Keratinocyte (primary cell): Measurements from ENCODE around the gene MFAP3L. TPM values are rescaled to one million over a fixed set of nuclear protein-coding genes. Genes with fewer than 3 reads are reported as not detected.

ENCODE experiments used
- DNase-seq: peaks from one replicate; pipeline ENCODE4 v3.0.0-alpha.2; 2011; ENCODE audit warnings: low read depth, missing footprints, low spot score
- FAIRE-seq: peaks from 2 replicates; lab custom pipeline; 2011; peaks lifted over from hg19 to GRCh38; lab: Jason Lieb, UNC
- H2AFZ ChIP-seq: 2 replicates; pipeline ENCODE4 v1.6.0; 2012; ENCODE audit warnings: low read length, control low read depth, inconsistent platforms; ENCODE audit not compliant: control insufficient read depth
- H3K27ac ChIP-seq: 2 replicates; pipeline ENCODE4 v1.5.1; 2011; ENCODE audit warnings: low read length; ENCODE audit not compliant: control insufficient read depth, insufficient read depth
- H3K27me3 ChIP-seq: 3 replicates; pipeline ENCODE4 v1.6.0; 2011; ENCODE audit warnings: low read length; ENCODE audit not compliant: control insufficient read depth, insufficient read depth; ENCODE audit errors: extremely low read depth
- H3K36me3 ChIP-seq, 2 experiments: 2 replicates in 1 of 2; 3 replicates in 1 of 2; pipeline ENCODE4 v1.5.1; 2011; ENCODE audit warnings: low read length in 2 of 2, mild to moderate bottlenecking in 1 of 2; ENCODE audit not compliant: control insufficient read depth in 2 of 2, insufficient read depth in 2 of 2; ENCODE audit errors: extremely low read depth in 1 of 2
- H3K4me1 ChIP-seq: 3 replicates; pipeline ENCODE4 v1.5.1; 2011; ENCODE audit warnings: low read length; ENCODE audit not compliant: control insufficient read depth, insufficient read depth; ENCODE audit errors: extremely low read depth
- H3K4me2 ChIP-seq: 3 replicates; pipeline ENCODE4 v1.6.0; 2011; ENCODE audit warnings: low read depth, low read length; ENCODE audit not compliant: control insufficient read depth, insufficient read depth; ENCODE audit errors: extremely low read depth
- H3K4me3 ChIP-seq, 3 experiments: fragments of 200-600 bp in 1 of 3; sonication (generic) in 1 of 3; 2 replicates in 2 of 3; 3 replicates in 1 of 3; pipeline ENCODE4 v1.5.1; 2011 to 2016; ENCODE audit warnings: low read length in 3 of 3, mild to moderate bottlenecking in 3 of 3, control low read depth in 2 of 3, inconsistent platforms in 1 of 3, low read depth in 1 of 3, mixed read lengths in 1 of 3, mixed run types in 1 of 3, moderate library complexity in 1 of 3; ENCODE audit not compliant: control insufficient read depth in 2 of 3, insufficient read depth in 2 of 3; ENCODE audit errors: extremely low read depth in 1 of 3
- H3K79me2 ChIP-seq: 2 replicates; pipeline ENCODE4 v1.6.0; 2012; ENCODE audit warnings: low read length; ENCODE audit not compliant: control insufficient read depth, insufficient read depth
- H3K9ac ChIP-seq: 3 replicates; pipeline ENCODE4 v1.6.0; 2011; ENCODE audit warnings: low read length; ENCODE audit not compliant: control insufficient read depth, insufficient read depth; ENCODE audit errors: extremely low read depth
- H3K9me1 ChIP-seq: 3 replicates; pipeline ENCODE4 v1.6.0; 2011; ENCODE audit warnings: low read length; ENCODE audit not compliant: control insufficient read depth, insufficient read depth; ENCODE audit errors: extremely low read depth
- H3K9me3 ChIP-seq: 2 replicates; pipeline ENCODE4 v1.5.1; 2012; ENCODE audit warnings: low read depth, low read length; ENCODE audit not compliant: control insufficient read depth
- H4K20me1 ChIP-seq: 3 replicates; pipeline ENCODE4 v1.6.0; 2011; ENCODE audit warnings: low read length; ENCODE audit not compliant: control insufficient read depth, insufficient read depth; ENCODE audit errors: extremely low read depth
- CTCF ChIP-seq, 3 experiments: IDR thresholded peaks in 1 of 3; conservative IDR thresholded peaks in 1 of 3; optimal IDR thresholded peaks in 1 of 3; 2 replicates in 2 of 3; 3 replicates in 1 of 3; pipeline versions ENCODE3 to v1.5.1; 2011; ENCODE audit warnings: low read length in 3 of 3, mild to moderate bottlenecking in 3 of 3, moderate library complexity in 2 of 3, control low read depth in 1 of 3, inconsistent platforms in 1 of 3; ENCODE audit not compliant: insufficient read depth in 2 of 3; ENCODE audit errors: extremely low read depth in 1 of 3
- EZH2 ChIP-seq: IDR thresholded peaks from one replicate; pipeline ENCODE4 v1.6.1; 2012; ENCODE audit warnings: inconsistent platforms, mild to moderate bottlenecking, low read length, moderate library complexity
- dilution Hi-C: fragments of 300-500 bp; cut with MboI; formaldehyde crosslinking; loops from one replicate; pipeline ENCODE4 v1.7.0; 2020; ENCODE audit warnings: low sequenced_read_pairs; ENCODE audit not compliant: extremely low pct_ligation_motif_present
- polyA plus RNA-seq, 5 experiments: library from polyadenylated mRNA; depleted of rRNA in 3 of 5; stranded (reverse) in 3 of 5; stranded (forward) in 1 of 5; unstranded in 1 of 5; fragments of >200 nt; gene quantifications; 1 replicate in 1 of 5; 2 replicates in 3 of 5; 3 replicates in 1 of 5; pipeline versions ENCODE4 v1.2.1 to v1.2.3, GENCODE V29; 2011 to 2012; ENCODE audit warnings: missing spikeins in 2 of 5, low read depth in 1 of 5, low replicate concordance in 1 of 5

Gene MFAP3L
- polyA plus RNA-seq, 1 donor (not counting 4 experiments of a cell fraction or from before 2014, with no cell fraction given) = 7.6 TPM

- H3K9me1 ChIP-seq = no peaks in the 10 kb centered on the region
- H3K9me3 ChIP-seq = no peaks in the 10 kb centered on the region
- no peaks in the 10 kb centered on the region for H3K79me2 ChIP-seq
- DNase-seq (no peak), FAIRE-seq (no peak)
- H3K9ac ChIP-seq = no peak overlapping the region
- H2AFZ ChIP-seq = no peak overlapping the region
- H3K27me3 ChIP-seq = no peaks in the 10 kb centered on the region
- TF ChIP-seq CTCF (optimal IDR thresholded peaks at IDR 0.05 in 1 of 3, IDR thresholded peaks at IDR 0.05 in 1 of 3, conservative IDR thresholded peaks at IDR 0.05 in 1 of 3; ENCODE audit: extremely low read depth in 1 of 3, insufficient read depth in 2 of 3, low read length in 3 of 3) = no peak
- TF ChIP-seq EZH2 = no peak
- no peaks in the 10 kb centered on the region for H3K36me3 ChIP-seq
- no peak overlapping the region for H3K4me3 ChIP-seq
- H4K20me1 ChIP-seq = no peaks in the 10 kb centered on the region
- dilution Hi-C loops = no loop called here
- no peak overlapping the region for H3K4me2 ChIP-seq
- H3K4me1 ChIP-seq = no peaks in the 10 kb centered on the region
- no peak overlapping the region for H3K27ac ChIP-seq
These were observed 27.2 kb downstream of the MFAP3L start for GRCh38 chr4:169998981-169999380.

- no peaks in the 10 kb centered on the region for H4K20me1 ChIP-seq
- H2AFZ ChIP-seq = no peak overlapping the region
- no peak overlapping the region for H3K9ac ChIP-seq
- DNase-seq (no peak), FAIRE-seq (no peak)
- no peaks in the 10 kb centered on the region for H3K79me2 ChIP-seq
- H3K27me3 ChIP-seq = no peaks in the 10 kb centered on the region
- no peak for TF ChIP-seq EZH2
- no peak for TF ChIP-seq CTCF (optimal IDR thresholded peaks at IDR 0.05 in 1 of 3, IDR thresholded peaks at IDR 0.05 in 1 of 3, conservative IDR thresholded peaks at IDR 0.05 in 1 of 3; ENCODE audit: extremely low read depth in 1 of 3, insufficient read depth in 2 of 3, low read length in 3 of 3)
- no peak overlapping the region for H3K27ac ChIP-seq
- no peaks in the 10 kb centered on the region for H3K4me1 ChIP-seq
- no peak overlapping the region for H3K4me2 ChIP-seq
- H3K9me1 ChIP-seq = no peaks in the 10 kb centered on the region
- H3K9me3 ChIP-seq = no peaks in the 10 kb centered on the region
- no peaks in the 10 kb centered on the region for H3K36me3 ChIP-seq
- dilution Hi-C loops = no loop called here
- H3K4me3 ChIP-seq = no peak overlapping the region
These were observed 29.6 kb downstream of the MFAP3L start for GRCh38 chr4:169996379-169997240.
